ENCODE results near the gene ENKD1. TPM values are rescaled to one million over a fixed set of nuclear protein-coding genes. Genes with fewer than 3 reads are reported as not detected.

The ENKD1 gene
- total and polyA plus RNA-seq, 2 of the 13 experiments (the other 11 are each of a cell fraction or from before 2014, with no cell fraction given) = 10.8 to 20.8 TPM

- DNase-seq (ENCODE audit: low spot score) = peak; percentile 96
- Histone ChIP-seq H4K20me1 (ENCODE audit: insufficient read depth, low read length) (no peaks in the 10 kb centered on the region), H3K4me1 (ENCODE audit: insufficient read depth, low read length) (peaks cover 39% of the 10 kb centered on the region), H3K79me2 (ENCODE audit: insufficient read depth, low read length) (no peaks in the 10 kb centered on the region), H2AFZ (ENCODE audit: low read length) (no peak overlapping the region), H3K4me3 (replicated peaks in 1 of 3; ENCODE audit: insufficient read depth in 1 of 3, low read depth in 2 of 3, low read length in 3 of 3) (peak overlapping the region; percentile 77 to 96 (median 88)), H3K27ac (ENCODE audit: extremely low read length, insufficient read depth, low read length) (peak overlapping the region; percentile 21), H3K36me3 (replicated peaks in 1 of 2; ENCODE audit: control insufficient read depth in 1 of 2, insufficient read depth in 2 of 2, low read length in 2 of 2) (0 out of 5 replicates have a peak, but pooled peaks cover 0 to 3% of the 10 kb centered on the region in 2 experiments), H3K27me3 (ENCODE audit: control insufficient read depth in 1 of 2, insufficient read depth in 2 of 2, low read length in 2 of 2) (no peaks in the 10 kb centered on the region; a peak in 1 of 5 replicates), H3K9me3 (ENCODE audit: low read length) (no peaks in the 10 kb centered on the region), H3K4me2 (ENCODE audit: low read depth, low read length) (peak overlapping the region; percentile 98), H3K9ac (ENCODE audit: insufficient read depth, low read depth, low read length) (peak overlapping the region; percentile 76)
- ChIA-PET POLR2A (interaction anchor here (0.6 to 3.8 kb wide), 8 partner anchors 51 to 417 kb away, joined by 3 to 28 read pairs (median 4); partner anchors contain the start of genes ATP6V0D1, CTCF, GFOD2 and RANBP10), CTCF (ENCODE audit: low intra/inter-chr PET ratio, low total read pairs) (interaction anchor here (0.7 to 4.2 kb wide), 9 partner anchors 15 to 174 kb away, joined by 3 to 118 read pairs (median 8); partner anchors contain the start of genes CARMIL2, CTCF and THAP11)
- intact Hi-C loops (cut with micrococcal nuclease; ENCODE audit: unreplicated experiment) = loop anchor here (1.0 kb wide), 1 partner anchor 147 kb away; no protein-coding TSS in a partner anchor
- in situ Hi-C loops (cut with HindIII; ENCODE audit: extremely low pct_ligation_motif_present, low pct_unique_long_range_greater_than_20kb) = loop anchor here (5.0 to 10.0 kb wide), 2 partner anchors 139 to 267 kb away; partner anchors contain the start of genes CTRL, PSMB10, RANBP10 and TSNAXIP1
- 6% methylated on average over 7 of the region's 18 CpGs for WGBS (ENCODE audit: low lambda C conversion rate)
- peak; percentile 88 for ATAC-seq
- peak; percentile 98 for FAIRE-seq
- BruUV-seq (replicated peaks) = no TSS peak
- TF ChIP-seq ZBTB46 (CRISPR knock-in tag; IDR thresholded peaks at IDR 0.05; ENCODE audit: borderline replicate concordance) = peak; percentile 97
- 0 out of 2 replicates have a peak, but pooled peaks have one; percentile 60 for TF ChIP-seq NFKBIZ (CRISPR knock-in tag; IDR thresholded peaks at IDR 0.05)
- 0 out of 2 replicates have a peak, but pooled peaks have one; percentile 41 for TF ChIP-seq ZNF138 (CRISPR knock-in tag; IDR thresholded peaks at IDR 0.05; ENCODE audit: low read depth)
- no peak for TF ChIP-seq ZFP62 (CRISPR knock-in tag; IDR thresholded peaks at IDR 0.05)
- TF ChIP-seq PHF20 (CRISPR knock-in tag; IDR thresholded peaks at IDR 0.05) = no peak
- peak; percentile 67 for TF ChIP-seq ETV5 (CRISPR knock-in tag; IDR thresholded peaks at IDR 0.05; ENCODE audit: borderline replicate concordance)
- no peak for TF ChIP-seq NCOR1 (IDR thresholded peaks at IDR 0.05; ENCODE audit: borderline replicate concordance, low read length)
- no peak for TF ChIP-seq ZNF354B (CRISPR knock-in tag; IDR thresholded peaks at IDR 0.05)
- TF ChIP-seq HDAC2 (CRISPR knock-in tag; IDR thresholded peaks at IDR 0.05) = peak; percentile 90
- no peak for TF ChIP-seq SRSF4 (IDR thresholded peaks at IDR 0.05; ENCODE audit: low read depth, low read length, poor library complexity, severe bottlenecking)
- TF ChIP-seq KDM6A (CRISPR knock-in tag; IDR thresholded peaks at IDR 0.05; ENCODE audit: low read depth) = no peak; the same call in 1 of the 2 replicates
- TF ChIP-seq PATZ1 (CRISPR knock-in tag; IDR thresholded peaks at IDR 0.05) = peak; percentile 78; the same call in 1 of the 2 replicates
- TF ChIP-seq ZBTB43 (CRISPR knock-in tag; conservative IDR thresholded peaks at IDR 0.05) = no peak
- TF ChIP-seq ZSCAN9 (CRISPR knock-in tag; IDR thresholded peaks at IDR 0.05; ENCODE audit: borderline replicate concordance) = no peak; the same call in 1 of the 2 replicates
- TF ChIP-seq ZNF451 (CRISPR knock-in tag; IDR thresholded peaks at IDR 0.05) = peak; percentile 86
- TF ChIP-seq SKIL (CRISPR knock-in tag; IDR thresholded peaks at IDR 0.05; ENCODE audit: borderline replicate concordance) = no peak
Observed at GRCh38 chr16:67667817-67668494, 1.4 kb upstream of the ENKD1 start.

Measured in HepG2 (cell line).